Gastrocnemius medialis (tissue), 4 donors: ENCODE measurements around the gene ELF5.

Experiments used
- POLR2A ChIP-seq, 2 donors: fragments of 450-650 bp; IDR thresholded peaks; one replicate each; pipeline ENCODE4 v1.6.1; 2017; ENCODE audit warnings: antibody characterized with exemption in 2 of 2, mild to moderate bottlenecking in 2 of 2, moderate library complexity in 2 of 2
- TF ChIP-seq, protein P1 (sequence below), 5 experiments: fragments of 450-650 bp in 3 of 5; fragments of 200-600 bp in 2 of 5; sonication (generic) in 2 of 5; IDR thresholded peaks in 4 of 5; conservative IDR thresholded peaks in 1 of 5; 1 replicate in 4 of 5; 2 replicates in 1 of 5; pipeline ENCODE4 v1.5.1; 2016 to 2019; ENCODE audit warnings: antibody characterized with exemption in 5 of 5, mild to moderate bottlenecking in 3 of 5, moderate library complexity in 3 of 5

DNA sequence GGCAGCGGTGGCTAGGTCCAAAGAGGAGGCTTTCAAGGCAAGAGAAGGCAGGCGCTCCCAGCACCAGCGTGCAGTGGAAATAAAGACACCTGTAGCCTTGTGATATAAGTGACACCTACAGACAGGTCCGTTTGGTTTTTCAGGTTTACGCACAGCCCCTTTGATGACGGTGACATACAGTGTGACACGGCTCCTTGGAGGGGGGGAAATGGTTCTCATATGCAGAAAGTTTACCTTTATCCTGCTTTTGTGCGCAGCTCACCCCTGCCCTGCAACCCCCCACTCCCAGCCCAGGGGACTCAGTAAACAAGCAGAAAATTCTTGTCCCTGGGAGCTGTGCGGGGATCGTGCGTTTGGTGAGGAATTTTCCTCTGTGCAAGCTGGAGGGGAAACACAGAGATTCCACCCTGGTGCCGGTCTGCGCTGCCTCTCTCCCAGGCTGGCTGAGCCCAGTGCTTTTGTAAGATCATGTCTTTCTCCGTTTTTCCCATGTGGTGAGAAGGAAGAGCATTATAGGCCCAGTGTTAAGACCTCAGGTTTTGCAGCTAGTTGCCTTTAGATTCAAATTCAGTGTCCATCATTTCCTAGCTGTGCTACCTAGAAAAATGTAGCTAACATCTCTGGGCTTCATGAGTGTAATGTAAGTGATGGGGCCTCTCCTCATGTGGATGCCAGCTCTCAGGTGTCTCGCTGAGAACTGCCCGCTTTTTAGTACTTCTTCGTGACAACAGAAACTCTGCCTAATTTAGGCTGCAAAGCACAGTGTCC, at the start of gene ELF5:
- TF ChIP-seq POLR2A (IDR thresholded peaks at IDR 0.05) = no peak
- TF ChIP-seq, protein P1, sequence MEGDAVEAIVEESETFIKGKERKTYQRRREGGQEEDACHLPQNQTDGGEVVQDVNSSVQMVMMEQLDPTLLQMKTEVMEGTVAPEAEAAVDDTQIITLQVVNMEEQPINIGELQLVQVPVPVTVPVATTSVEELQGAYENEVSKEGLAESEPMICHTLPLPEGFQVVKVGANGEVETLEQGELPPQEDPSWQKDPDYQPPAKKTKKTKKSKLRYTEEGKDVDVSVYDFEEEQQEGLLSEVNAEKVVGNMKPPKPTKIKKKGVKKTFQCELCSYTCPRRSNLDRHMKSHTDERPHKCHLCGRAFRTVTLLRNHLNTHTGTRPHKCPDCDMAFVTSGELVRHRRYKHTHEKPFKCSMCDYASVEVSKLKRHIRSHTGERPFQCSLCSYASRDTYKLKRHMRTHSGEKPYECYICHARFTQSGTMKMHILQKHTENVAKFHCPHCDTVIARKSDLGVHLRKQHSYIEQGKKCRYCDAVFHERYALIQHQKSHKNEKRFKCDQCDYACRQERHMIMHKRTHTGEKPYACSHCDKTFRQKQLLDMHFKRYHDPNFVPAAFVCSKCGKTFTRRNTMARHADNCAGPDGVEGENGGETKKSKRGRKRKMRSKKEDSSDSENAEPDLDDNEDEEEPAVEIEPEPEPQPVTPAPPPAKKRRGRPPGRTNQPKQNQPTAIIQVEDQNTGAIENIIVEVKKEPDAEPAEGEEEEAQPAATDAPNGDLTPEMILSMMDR (IDR thresholded peaks at IDR 0.05 in 4 of 5, conservative IDR thresholded peaks at IDR 0.05 in 1 of 5) = no peak
